Activated CD8-positive, alpha-beta memory T cell treated with anti-CD3 and anti-CD28 coated beads, Interleukin-2, amount 50 U/mL, for 24 hours (primary cell): ENCODE results near the gene CREG2.
"Not testable (repeated sequence)": the region's sequence is repeated elsewhere in the genome, so short reads cannot be mapped to it uniquely, and the experiment has no call there.

Experiments used
- DNase-seq: peaks from one replicate; pipeline ENCODE4 v3.0.0-alpha.2; 2020; ENCODE audit errors: extremely low read depth

CREG2 gene

DNA sequence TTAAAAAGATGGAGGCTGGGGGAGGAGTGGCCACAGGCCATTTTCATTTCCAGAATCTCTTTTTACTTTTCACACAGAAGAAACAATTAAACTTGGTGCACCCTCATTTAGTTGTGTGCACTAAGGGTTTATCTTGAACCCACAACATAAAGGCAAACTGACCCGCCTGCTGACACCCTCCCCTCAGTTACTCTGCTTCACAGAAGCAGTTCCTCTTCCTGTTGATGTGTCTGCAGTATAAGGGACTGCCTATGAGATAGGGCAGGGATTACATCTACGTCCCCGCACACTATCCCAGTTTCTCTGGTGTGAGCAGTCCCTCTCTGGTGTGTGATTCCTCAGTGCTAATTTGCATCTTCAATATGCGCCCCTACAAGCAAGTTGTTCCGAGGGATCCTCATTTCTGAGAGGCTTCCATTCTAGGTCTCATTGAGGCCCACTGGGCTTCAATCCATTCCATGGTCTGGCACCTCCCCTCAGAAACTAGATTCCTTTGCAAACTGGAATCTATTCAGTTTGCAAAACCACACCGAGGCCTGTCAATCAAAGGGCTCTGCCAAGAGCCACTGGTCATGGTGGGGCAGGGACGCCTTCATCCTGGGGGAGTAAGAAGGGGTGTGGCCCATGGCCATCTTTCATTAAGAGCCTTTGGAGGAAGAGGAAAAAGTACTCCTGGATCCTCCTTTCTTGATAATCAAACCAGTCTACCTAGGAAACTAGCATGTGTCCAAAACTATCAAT, 12.3 kb downstream of the CREG2 start:
- no peak for DNase-seq

DNA sequence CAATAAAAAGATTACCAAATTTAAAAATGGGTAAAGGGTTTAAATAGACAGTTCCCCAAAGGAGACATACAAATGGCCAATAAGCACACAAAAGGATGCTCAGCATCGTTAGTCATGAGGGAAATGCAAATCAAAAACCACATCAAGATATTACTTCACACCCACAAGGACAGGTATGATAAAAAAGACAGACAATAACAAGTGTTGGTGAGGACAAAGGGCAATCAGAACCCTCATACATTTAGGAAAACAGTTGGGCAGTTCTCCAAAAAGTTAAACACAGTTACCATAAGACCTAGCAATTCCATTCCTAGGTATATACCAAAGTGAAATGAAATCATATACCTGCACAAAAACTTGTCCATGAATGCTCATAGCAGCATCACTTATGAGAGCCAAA, 14.5 kb downstream of the CREG2 start:
- no peak for DNase-seq

DNA sequence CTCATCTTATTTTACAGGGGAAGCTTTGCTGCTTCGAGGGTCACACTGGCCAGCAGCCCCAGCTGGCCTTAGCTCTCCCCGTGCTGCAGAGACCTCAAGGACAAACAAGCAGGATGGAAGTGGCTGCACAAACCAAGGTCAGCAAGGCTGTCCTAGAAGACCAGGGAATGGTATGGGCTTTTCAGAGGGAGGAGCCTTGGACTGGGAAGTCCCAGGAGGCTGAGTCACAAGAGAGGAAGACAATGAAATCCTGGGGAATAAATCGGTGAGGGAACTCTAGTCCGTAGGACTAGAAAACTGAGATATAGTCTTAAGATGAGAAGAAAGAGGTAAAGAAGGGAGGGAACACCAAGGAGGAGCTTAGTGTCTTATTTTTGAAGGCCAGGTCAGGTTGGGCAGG, 15.7 kb downstream of the CREG2 start:
- DNase-seq, result no peak

DNA sequence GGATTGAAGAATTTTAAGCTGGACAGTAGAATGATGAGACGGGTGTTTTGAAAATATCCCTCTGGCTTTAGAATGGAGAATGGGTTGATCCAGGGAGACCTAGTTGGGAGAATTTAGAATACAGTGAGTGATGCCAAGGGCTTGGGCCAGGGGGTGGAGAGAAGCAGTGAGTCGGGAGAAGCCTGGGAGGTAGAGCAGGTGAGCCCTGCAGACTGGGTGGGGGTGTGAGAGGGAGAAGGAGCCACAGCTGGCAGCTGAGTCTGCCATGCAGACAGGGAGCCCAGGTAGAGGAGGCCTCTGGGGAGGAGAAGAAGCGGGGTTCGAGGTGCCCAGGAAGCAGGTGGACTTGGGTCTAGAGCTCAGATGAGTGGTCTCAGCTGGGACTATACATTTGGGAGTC, 18.2 kb downstream of the CREG2 start:
- DNase-seq, result no peak

DNA sequence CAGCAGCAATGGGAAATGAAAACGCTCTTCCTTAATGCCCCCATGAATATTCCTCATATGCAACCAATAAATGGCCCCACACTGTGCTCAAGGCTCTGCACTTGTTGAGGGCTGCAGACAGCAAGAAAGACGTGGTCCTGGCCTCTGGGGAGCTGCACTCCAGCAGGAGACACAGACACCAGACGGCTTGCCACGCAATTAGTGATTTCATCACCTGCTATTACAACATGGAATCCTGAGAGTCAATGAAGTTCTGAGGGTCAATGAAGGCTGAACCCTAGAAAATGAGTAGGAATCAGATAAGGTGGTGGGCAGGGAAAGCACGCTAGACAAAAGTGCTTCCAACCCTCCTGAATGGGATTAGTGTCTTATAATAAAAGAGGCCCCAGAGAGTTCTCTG, 18.9 kb downstream of the CREG2 start:
- DNase-seq, result no peak

DNA sequence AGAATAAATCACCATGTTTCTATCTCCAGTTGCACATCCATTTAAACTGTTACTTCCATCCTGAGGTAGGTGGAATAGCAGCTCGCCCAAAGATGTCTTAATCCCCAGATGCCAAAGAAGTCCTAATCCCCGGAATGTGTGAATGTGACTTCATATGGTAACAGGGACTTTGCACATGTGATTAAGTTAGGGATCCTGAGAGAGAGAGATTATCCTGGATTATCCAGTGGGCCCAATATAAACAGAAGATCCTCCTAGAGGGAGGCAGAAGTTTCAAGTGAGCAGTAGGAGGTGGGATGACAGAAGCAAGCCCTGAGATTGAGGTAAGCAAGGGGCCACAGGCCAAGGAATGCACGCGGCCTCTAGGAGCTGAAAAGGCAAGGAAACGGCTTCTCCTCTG, 19.8 kb downstream of the CREG2 start:
- DNase-seq, result no peak

DNA sequence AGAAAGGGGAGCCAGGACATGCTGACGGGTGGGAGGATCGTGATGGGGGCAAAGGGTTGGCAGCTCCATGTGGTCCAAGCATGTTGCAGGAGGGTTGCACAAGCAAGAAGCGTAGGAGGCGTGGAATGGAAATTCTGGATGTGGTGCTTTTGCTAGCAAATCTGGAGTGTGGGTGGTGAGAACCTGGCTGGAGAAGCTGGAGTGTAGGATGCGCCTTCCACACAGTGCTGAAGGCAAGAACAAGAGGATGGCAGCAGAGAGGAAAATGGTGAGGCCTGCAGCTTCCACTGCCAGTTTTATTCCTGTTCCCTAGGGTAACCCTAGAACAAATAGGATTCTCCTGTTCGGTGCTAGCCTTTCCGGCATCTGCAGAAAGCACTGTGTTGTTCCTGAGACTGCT, 22.4 kb downstream of the CREG2 start:
- DNase-seq, result no peak

DNA sequence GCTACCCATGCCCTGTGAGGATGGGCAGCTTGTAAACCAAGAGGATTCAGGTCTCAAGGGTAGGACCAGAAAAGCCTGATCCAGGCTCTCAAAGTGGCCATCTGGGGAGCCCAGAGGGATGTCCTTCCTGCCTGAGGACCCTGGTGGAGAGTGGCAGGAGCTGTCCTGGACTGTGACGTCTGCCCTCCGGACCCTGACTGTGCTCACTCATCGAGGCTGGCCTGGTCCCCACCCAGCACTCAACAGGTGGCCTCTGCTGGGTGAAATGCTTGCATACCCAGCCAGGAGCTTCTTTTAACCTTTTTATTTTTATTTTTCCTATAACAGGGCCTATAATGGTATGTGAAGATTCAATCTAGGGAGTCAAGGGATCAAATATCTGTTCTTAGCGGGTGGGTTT, 24.5 kb downstream of the CREG2 start:
- DNase-seq, result no peak

DNA sequence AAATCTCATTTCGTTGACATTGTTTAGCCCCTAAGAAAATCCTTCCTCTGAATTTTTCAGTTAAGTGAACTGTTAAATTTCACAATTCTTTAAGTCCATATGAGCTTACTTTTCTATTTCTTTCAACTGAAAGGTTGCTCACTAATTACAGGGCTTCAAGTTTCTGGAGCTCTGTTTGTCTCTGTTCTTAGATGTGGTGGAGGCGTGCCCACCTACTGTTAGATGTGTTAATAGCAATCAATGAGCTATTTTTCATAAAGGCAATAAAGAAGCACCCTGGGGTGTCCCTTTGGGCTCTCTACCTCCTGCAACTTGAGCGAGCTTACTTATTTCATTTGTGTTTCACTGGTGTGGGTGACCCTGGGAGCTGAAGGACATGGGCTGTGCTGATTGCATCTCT, 25.0 kb downstream of the CREG2 start:
- DNase-seq, result no peak

DNA sequence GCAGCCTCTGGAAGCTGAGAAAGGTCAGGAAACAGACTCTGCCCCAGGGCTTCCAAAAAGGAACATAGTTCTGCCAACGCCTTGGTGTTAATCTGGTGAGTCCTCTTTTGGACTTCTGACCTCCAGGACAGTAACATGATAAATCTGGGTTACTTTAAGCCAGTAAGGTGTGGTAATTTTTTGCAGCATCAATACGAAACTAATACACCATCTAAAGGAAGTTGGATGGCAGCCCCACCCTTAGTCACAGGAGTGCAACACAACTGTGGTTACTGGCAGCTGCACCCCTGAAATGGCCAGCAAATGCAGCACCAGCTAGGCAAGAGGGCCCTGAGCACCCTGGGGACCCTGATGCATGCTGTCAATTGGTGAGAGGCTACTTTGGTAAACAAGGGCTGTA, 25.8 kb downstream of the CREG2 start:
- no peak for DNase-seq

DNA sequence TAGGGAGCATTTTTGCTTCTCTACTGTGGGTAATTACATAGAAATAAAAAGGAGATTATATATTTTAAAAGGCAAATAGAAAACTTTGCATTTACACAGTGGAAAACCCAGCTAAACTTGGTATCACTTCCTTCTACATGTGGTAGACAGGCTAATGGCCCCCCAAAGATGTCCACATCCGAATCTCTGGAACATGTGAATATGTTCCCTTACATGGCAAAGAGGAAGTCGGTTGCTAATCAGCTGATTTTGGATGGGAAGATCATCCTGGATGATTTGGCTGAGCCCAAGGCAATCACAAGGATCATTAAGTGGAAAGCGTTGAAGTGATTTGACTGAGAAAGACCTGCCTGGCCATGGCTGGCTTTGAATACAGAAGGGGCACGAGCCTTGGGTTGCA, 26.2 kb downstream of the CREG2 start:
- no peak for DNase-seq

DNA sequence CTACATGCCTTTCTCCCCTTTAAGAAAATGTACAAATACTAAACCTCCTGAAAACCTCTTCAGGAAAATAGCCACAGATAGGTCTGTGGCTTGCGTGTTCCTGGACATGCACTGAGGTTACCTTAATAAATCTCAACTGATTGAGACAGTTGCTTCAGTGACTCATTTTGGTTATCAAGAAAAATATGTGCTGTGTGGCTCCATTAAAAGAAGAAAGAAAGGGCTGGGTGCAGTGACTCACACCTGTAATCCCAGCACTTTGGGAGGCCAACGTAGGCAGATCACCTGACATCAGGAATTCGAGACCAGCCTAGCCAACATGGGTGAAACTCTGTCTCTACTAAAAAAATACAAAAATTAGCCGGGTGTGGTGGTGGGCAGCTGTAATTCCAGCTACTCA, 27.1 kb downstream of the CREG2 start:
- DNase-seq, result no peak

DNA sequence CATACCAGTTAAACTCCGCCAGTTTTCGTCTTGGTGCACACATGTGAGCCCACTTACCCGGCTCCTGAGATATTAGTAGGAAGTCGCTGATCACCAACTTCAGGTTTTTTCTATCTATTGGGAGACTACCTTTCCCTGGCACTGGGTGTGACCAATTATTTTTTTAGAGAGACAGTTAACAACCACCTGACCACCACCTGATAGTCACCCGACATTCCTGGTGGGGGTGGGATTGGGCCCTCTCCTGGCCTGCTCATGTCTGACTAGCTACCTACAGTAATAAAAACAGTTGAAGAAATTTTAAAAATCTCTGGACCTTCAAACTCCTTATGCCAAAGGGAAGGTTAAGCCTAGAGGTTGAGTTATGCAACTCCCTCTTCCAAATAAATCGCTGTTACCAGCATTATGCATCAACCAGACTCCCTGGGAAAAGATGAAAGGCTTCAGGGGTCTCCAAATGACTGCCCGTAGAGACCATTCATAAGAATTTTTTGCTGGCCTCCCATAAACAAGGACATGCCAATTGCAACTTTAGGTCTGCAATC, 27.8 kb downstream of the CREG2 start:
- DNase-seq, result no peak

DNA sequence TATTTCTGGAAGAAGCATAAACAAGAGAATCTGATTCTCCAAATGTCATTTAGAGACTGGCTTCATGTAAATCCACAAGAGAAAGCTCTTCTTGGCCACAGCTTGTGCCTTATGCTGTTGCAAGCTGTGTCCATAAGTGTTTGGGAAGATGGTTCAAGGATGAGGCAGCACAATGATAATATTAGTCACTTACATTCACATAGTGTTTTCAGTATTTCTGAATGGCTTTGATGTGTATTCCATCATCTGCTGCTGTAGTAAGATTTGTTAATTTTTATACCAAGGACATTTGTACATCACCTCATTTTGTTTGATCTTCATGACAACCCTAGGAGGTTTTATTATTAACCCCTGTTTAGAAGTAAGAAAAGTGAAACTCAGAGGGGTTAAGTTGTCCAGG, 29.9 kb downstream of the CREG2 start:
- no peak for DNase-seq

DNA sequence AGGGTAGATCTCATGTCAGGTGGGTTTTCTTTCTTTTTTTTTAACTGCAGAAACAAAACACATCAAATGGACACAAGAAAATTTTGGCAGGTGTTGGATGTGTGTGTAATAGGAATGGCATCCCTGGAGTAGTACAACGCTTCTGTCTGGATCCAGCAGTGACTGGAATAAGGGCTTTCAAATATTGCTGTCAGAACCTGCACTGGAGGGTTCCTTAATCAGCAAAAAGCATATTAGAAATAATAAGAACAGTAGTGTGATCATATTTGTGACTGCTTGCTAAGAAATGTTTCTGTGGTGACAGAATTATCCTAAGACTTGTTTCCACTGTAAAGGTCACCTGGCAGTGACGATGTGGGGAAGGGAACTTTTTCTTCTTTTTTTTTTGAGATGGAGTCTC, 30.8 kb downstream of the CREG2 start:
- DNase-seq, result no peak

DNA sequence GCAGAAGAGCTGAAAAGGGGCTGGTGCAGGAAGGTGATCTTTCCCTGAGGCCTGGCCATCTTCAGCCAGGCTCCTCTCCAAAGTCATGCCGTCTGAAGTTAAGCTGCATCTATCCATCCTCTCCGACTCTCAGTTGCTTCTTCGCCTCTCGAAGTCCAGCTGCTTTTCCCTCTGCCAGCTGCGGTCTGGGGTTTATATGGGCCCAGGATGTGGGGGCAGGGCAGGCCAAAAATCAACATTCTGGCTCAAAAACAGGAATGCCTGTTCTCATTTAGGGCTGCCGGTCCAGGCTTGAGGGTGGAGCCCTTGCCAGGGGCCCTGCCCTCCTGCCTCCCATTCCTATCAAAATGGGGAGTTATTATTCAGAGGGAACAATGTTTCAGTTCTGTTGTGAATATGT, 31.2 kb downstream of the CREG2 start:
- no peak for DNase-seq

DNA sequence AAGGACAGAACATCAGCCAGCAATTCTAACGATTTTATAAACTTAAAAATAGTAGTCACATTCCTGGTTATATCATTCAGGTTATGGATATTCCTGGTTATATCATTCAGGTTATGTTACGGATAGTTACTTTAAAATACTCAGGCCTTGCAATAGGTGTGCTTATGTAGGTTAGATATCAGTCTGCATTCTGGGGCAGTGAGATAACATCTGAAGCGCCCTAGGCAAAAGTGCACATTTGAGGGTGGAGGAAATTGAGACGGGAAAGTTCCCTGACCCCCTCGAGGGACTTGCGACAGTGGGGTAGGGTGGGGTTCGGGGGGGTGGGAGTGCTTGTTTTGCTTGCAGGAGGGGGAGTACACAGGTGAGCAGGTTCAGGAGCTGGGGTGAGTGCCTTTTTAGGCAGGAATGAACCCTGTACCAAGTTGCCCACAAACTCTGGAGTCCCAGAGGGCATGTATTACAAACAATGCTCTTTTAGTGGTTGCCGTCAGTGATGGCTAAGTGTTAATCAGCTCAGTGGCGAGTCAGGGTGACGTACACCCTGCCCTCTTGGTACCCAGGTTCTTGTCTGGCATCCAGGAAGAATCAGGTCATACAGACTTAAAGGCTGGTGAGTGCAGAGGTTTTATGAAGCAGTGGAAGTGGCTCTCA, 31.8 kb downstream of the CREG2 start:
- no peak for DNase-seq

DNA sequence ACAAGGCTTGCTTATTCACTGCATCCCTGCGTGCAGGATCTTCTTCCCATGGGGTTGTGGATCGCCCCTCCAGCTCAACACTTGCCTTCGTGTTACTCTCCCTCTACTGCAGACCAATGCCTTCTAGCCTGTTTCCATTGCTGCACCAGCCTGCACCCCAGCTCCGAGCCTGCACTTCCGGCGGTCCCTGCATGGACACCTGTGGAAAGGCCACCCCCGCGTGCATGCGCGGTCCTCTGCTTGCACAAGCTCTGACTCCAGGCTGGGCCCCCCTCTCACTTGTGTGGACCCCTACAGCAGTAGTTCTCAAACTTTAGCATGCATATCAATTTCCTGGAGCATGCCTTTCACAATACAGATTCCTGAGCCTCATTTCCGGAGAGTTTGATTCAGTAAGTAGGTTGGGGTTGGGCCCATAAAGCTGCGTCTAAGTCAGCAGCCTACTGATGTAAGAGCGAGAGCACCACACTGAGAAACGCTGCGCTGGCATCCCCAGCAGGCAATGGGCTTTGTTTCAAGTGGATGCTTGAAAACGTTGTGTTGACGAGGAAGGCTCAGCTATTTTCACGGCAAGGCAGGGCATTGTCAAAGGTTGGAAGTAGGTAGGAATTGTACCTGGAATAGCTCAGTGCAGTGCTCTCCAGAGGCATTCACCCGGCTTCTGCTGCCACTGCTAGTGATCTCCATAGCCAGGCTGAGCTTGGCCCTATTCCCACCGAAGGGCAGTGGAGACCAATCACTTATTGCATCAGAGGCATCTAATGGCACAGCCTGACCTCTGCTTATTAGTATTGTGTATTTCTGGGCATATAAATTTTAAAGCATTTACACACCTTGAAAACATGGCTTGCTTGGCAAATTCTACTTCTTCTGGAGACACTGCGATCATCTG, 32.6 kb downstream of the CREG2 start:
- no peak for DNase-seq

DNA sequence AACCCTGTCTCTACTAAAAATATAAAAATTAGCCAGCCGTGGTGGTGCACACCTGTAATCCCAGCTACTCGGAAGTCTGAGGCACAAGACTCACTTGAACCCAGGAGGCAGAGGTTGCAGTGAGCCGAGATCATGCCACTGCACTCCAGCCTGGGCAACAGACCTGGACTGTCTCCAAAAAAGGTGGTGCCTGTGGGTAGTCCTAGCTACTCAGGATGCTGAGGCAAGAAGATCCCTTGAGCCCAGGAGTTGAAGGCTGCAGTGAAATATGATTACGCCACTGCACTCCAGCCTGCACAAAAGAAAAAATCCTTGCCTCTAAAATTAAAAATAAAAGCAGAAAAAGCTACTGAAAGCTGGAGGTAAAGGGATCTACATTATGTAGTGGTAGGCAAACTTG, 34.7 kb downstream of the CREG2 start:
- DNase-seq, result not testable (repeated sequence)

DNA sequence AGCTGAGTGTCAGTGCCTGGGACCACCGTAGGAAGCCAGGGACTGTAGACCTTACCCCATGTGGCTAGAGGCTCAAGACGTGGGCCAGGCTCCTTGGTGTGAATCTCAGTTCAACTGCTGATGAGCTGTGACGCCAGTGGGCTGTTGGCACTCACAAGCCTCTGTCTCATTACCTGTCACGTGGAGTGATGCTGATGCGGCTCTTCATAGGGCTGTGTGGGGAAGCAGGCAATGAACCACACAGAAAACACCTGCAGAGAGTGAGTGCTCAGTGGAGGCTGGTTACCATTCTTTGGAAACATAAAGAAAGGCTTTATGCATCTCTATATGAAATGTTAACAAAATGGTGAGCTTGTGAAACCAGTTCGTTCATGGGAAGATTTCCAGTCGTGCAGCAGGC, 36.1 kb downstream of the CREG2 start:
- no peak for DNase-seq

DNA sequence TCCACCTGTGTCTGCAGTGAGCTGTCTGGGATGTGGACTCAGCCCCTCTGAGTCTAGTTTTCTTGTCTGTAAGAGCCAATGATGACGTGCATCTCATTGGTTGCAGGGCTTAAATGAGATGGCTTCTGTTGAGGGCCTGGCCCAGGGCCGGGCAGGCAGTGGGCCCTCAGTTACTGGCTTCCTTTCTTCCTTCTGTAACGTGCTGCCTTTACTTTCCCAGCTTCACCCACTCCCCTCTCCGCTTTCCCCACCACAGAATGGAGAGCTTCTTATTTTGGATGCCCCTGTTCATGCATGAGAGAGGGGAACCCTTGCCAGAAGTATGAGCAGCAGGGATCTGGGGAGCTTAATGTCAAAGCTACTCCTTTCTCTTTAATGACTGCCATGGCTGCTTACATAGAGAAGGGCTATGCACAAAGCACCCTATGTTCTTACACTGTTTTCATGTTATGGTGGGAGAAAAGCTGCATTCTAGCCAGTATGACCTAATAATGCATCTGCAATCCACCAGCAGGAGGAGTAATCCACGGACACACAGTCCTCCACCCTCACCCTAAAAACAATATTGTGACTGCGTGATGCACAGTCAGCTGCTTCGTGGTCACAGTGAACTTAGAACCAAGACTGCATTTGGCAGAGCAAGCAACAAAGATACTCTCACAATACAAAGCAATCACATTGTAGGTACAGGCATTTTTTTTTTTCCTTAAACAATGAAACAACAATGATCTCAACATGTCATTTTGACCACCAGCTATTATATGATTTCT, 37.2 kb downstream of the CREG2 start:
- no peak for DNase-seq

DNA sequence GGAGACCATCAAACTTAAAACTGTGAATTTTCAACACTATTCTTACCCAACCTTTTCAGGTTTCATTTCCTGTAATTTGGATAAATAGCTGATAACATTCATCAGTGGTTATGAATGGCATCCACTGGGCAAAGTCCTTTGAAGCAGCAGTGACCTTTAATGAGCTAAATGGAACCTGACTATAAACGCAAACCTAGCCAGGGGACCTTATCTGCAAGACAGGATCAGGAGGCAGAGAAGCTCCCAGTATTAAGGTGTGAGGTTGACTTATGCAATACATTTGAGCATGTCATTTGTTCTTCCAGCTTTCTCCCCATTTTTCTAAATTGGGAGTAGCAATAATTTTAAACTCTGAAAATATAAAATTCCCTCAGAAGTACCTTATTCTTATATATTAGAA, 38.4 kb downstream of the CREG2 start:
- no peak for DNase-seq
